Measurements from ENCODE around the gene SLC41A1. TPM values are rescaled to one million over a fixed set of nuclear protein-coding genes. Genes with fewer than 3 reads are reported as not detected.
"Not testable (repeated sequence)": the region's sequence is repeated elsewhere in the genome, so short reads cannot be mapped to it uniquely, and the experiment has no call there.

SLC41A1 gene
- total RNA-seq, 1 donor from 2014 or later: 14.0 TPM

DNA sequence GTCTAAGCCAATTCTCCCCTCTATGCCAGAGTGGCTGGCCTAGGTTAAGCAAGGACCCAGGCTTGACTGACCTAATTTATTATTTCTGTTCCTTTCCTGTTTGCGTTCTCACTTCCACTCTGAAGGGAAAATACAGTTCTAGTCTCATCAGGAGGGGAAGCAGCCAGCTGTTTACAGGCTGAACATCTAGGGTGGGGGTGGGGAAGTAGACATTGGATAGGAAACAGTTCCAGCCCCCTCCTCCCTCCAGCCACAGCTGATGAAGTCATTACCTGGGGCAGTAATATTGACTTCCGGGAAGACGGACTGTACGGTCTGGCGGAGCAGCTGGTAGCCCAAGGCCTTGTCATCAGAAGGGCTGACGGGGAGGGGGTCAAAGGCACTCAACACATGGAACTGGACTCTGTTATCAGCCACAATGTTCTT lies 19.3 kb upstream of the SLC41A1 start:
- DNase-seq (ENCODE audit: low read depth): no peak
- TF ChIP-seq, protein P1, sequence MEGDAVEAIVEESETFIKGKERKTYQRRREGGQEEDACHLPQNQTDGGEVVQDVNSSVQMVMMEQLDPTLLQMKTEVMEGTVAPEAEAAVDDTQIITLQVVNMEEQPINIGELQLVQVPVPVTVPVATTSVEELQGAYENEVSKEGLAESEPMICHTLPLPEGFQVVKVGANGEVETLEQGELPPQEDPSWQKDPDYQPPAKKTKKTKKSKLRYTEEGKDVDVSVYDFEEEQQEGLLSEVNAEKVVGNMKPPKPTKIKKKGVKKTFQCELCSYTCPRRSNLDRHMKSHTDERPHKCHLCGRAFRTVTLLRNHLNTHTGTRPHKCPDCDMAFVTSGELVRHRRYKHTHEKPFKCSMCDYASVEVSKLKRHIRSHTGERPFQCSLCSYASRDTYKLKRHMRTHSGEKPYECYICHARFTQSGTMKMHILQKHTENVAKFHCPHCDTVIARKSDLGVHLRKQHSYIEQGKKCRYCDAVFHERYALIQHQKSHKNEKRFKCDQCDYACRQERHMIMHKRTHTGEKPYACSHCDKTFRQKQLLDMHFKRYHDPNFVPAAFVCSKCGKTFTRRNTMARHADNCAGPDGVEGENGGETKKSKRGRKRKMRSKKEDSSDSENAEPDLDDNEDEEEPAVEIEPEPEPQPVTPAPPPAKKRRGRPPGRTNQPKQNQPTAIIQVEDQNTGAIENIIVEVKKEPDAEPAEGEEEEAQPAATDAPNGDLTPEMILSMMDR (conservative IDR thresholded peaks at IDR 0.05; ENCODE audit: low read depth, low read length): no peak
- H3K4me3 ChIP-seq (ENCODE audit: low read depth, low read length): no peak overlapping the region

DNA sequence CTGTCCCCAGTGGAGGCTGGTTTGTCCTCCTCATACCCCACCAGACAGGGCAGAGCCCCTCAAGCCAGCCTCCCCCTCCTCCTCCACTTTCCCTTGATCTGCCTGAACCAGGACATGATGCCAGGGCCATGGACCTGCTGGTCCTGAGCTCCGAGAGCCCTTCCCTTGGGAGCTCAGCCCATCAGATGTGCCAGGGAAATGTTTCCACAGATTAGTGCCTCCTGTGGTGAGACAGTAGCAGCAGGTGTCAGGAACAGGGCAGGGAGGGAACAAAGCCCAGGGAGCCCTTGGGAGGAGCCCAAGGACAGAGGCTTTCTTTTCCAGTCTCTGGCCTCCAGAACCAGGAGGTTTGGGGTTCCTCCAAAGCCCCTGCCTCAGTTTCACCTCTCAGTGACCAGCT lies 14.6 kb upstream of the SLC41A1 start:
- no peak overlapping the region for H3K4me3 ChIP-seq (ENCODE audit: low read depth, low read length)
- TF ChIP-seq, protein P1 (conservative IDR thresholded peaks at IDR 0.05; ENCODE audit: low read depth, low read length): peak; percentile 20
- DNase-seq (ENCODE audit: low read depth): no peak

DNA sequence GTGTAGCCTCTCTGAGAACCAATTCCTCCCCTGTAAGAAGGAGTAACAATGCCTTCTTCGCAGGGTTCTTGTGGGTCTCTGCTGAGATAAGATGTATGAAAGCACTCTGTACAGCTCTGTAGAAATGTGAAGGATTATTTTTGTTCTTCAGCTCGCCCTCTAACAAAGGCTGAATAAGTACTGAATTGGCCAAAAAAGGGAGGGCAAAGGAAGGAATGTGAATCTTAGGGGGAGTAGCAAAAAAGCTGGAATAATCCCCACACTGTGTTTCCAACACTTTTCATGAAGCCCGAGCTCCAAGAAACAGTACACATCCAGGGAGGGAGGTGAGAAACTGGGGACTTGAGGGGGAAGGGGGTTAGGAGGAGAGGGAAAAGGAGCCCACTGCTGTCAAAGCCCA lies 14.0 kb upstream of the SLC41A1 start:
- no peak overlapping the region for H3K4me3 ChIP-seq (ENCODE audit: low read depth, low read length)
- TF ChIP-seq, protein P1 (conservative IDR thresholded peaks at IDR 0.05; ENCODE audit: low read depth, low read length): no peak
- DNase-seq (ENCODE audit: low read depth): no peak

DNA sequence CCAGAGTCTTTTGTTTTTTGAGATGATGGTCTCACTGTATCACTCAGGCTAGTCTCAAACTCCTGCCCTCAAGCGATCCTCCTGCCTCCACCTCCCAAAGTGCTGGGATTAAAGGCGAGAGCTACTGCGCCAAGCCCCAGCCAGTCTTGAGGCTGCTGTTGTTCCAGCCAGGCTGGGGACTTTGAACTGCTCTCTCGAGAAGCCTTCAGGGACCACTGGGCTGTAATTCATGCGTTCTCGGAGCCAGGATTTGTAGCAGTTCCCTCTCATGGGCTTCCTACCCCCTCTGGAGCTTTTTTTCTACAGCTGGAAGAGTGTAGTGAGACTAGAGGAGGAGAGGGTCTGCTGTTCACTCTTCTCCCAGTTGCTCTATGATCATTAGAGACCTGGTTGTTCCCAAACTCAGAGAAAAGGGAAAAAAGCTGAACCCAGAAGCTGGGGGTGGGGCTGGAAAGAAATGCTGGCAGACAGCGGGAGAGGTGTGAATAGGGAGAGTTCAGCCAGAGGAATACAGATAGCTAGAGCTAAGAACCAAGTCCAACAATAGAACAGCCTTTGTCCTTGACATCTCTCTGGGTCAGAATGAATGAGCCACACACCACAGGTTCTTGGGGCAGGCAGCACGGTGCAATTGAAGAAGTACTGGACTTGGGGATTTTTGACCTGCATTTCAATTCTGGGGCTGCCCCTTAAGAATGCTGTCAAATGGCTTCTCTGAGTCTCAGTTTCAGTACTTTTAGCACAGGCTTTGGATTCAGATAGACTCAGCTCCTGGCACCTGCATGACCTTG lies 13.2 kb upstream of the SLC41A1 start:
- no peak for DNase-seq (ENCODE audit: low read depth)
- H3K4me3 ChIP-seq (ENCODE audit: low read depth, low read length): no peak overlapping the region
- TF ChIP-seq, protein P1 (conservative IDR thresholded peaks at IDR 0.05; ENCODE audit: low read depth, low read length): no peak

DNA sequence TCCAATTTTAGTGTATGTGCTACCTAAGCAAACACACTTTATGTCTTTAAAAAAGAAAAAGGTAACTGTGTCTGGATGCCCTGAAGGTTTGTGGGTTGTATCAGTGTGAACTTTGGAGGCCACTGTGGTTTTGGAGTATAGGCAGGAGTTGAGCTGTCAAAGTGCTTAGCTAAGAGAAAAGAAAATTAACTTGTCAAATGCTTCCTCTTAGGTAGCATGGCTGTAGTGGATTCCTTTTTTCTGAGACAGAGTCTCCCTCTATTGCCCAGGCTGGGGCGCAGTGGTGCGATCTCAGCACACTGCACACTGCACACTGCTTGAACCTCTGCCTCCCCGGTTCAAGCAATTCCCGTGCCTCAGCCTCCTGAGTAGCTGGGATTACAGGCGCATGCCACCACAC lies 11.2 kb upstream of the SLC41A1 start:
- no peak overlapping the region for H3K4me3 ChIP-seq (ENCODE audit: low read depth, low read length)
- no peak for DNase-seq (ENCODE audit: low read depth)
- TF ChIP-seq, protein P1 (conservative IDR thresholded peaks at IDR 0.05; ENCODE audit: low read depth, low read length): no peak

DNA sequence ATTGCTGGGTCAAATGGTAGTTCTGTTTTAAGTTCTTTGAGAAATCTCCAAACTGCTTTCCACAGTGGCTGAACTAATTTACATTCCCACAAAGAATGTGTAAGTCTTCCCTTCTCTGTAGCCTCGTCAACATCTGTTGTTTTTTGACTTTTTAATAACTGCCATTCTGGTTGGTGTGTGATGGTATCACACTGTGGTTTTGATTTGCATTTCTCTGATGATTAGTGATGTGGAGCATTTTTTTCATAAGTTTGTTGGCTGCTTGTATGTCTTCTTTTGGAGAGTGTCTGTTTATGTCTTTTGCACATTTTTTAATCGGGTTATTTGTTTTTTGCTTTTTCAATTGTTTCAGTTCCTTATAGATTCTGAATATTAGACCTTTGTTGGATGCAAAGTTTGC lies 10.3 kb upstream of the SLC41A1 start:
- not testable (repeated sequence) for DNase-seq (ENCODE audit: low read depth); H3K4me3 ChIP-seq (ENCODE audit: low read depth, low read length)

DNA sequence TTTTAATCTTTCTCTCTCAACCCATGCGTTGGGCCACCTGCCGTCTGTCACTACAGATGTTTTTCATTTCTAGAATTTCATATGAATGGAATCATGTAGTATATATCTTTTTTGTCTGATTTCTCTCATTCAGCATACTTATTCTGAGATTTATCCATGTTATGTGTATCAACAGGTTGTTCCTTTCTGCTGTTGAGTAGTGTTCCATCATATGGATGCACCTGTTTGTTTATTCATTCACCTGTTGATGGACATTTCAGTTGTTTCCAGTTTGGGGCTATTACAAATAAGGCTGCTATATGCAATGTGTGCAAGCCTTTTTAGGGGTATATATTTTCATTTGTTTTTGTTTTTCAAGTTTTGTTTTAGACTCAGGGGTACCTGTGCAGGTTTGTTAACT lies 9.4 kb upstream of the SLC41A1 start:
- no peak overlapping the region for H3K4me3 ChIP-seq (ENCODE audit: low read depth, low read length)
- DNase-seq (ENCODE audit: low read depth): no peak
- TF ChIP-seq, protein P1 (conservative IDR thresholded peaks at IDR 0.05; ENCODE audit: low read depth, low read length): no peak
